Measurements from ENCODE around the gene CXXC1.

DNA sequence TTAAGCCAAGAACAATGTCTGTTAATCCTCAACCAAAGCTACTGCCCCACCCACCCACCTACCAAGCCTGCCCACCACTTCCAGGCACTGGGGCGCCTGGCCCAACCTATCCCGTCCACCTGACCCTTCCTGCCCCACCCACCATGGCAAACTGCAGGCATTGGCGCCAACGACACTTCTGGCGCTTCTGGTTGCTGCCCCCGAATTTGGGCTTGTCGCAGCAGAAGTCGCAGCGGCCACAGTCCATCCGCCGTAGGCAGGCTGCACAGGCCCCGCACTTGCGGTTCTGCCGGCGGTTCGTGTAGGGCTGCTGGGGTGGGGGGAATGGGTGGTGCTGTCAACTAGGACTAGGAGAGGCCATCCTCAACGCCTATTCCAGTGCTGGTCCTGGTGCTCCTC, 13.4 kb downstream of the CXXC1 start:
- TF ChIP-seq SPI1 (IDR thresholded peaks at IDR 0.05; ENCODE audit: low read depth, low read length) = no peak
- no peak for TF ChIP-seq TAF1 (IDR thresholded peaks at IDR 0.05; ENCODE audit: low read depth, low read length)
- no peak for TF ChIP-seq POLR2A (IDR thresholded peaks at IDR 0.05; ENCODE audit: low read depth, low read length)
- TF ChIP-seq POLR2AphosphoS5 (IDR thresholded peaks at IDR 0.05; ENCODE audit: low read depth, low read length) = no peak

Data from GM12891 (cell line).